ENCODE results near the gene TGFBR1. TPM values are rescaled to one million over a fixed set of nuclear protein-coding genes. Genes with fewer than 3 reads are reported as not detected.

The TGFBR1 gene
- total RNA-seq, 1 donor = 15.3 TPM

DNA sequence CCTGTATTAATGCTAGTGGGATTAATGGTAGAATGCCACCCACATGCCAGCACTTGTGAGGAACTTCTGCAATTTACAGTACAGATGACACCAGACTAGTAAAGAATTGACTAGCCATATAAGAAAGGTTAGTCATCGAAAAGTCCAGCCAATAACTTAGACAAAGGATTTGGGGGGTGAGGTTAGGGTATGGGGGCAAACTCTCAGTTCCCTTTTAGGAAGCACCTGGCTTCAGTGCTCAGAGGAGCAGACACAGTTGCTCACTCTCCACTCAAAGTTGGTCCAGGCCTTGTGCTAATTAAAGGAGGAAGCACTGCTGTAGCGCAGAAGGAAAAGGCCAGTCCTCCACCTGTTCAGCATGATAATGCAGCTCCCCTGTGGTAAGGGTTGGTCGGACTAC, 25.2 kb downstream of the TGFBR1 start:
- peak in 2 of 3 donors; percentile 82 to 92 for DNase-seq (ENCODE audit: low read depth in 2 of 3, low spot score in 2 of 3)

DNA sequence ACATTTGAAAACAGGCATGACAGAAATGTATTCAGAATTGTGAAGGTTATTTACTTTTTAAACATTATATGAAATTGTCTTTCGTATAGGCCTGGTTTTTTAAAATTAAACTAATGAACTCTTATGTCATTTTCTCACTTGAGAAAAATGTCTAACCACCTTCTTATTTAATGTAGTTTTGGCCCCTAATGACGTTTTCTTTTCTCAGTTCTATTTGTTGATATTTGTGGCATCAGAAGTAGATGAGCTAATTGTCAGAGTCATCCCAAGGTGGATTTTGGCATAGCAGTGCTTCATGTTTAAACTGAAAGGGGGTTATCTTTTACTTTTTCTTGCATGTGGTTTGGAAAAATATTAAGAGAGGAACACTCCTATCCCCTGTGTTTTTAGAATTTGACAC, 28.2 kb downstream of the TGFBR1 start:
- no peak for DNase-seq (ENCODE audit: low read depth in 2 of 3, low spot score in 2 of 3)

DNA sequence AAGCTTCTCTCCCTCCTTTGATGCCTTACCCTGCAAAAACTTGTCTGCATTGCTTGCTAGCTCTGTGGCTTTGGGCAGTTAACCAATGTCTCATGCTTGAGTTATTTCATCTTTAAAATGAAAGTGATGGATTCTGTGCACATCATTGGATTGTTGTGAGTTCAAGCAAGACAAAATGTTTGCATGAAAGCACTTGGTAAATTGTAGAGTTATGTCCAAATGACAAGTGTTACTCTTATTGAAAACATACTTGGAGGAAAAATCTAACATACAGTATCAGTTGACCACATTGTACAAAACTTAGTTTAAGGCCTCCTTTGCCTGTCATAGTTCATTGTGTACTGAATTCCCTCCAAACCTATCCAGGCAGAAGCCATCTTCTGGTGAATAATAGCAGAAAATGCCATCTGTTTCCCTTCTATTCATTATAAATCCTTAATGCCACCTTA, 30.0 kb downstream of the TGFBR1 start:
- DNase-seq (ENCODE audit: low read depth in 2 of 3, low spot score in 2 of 3) = peak in 1 of 3 donors; percentile 27

DNA sequence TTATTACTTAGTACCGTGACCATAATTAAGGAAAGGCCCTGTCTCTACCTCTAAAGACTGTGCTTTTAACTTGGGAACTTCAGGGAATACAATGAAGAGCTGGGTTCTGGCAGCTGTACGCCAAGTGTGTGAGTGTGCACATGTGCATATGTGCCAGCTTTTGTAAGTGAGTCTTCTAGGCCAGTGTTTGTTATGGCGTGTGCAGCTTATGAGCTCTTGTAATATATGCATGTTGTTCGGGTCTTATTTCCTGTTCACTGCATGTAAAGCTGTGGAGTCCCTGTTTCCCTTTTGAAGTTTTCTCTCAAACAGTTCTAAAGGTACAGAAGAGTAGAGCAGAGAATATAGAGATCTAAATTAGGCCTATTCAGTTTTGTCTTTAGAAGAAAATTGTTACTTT, 30.5 kb downstream of the TGFBR1 start:
- DNase-seq (ENCODE audit: low read depth in 2 of 3, low spot score in 2 of 3) = no peak

DNA sequence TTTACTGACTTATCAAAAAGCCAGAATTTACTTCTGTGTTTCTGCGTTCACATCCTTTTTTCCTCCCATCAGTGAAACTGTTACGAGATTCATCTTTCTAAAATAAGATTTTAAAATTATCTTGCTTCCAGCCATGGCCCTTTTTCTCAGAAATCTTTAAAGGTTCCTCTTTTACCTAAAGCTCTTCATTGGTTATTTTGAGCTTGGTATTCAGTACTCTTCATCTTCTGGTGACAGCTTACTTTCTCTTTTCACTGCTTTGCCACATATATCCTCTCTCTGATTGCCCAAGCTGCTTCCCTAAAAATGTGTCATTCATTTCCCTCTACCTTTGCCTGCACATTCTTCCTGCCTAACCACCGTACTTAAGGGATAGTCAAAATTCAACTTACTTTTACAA, 32.3 kb downstream of the TGFBR1 start:
- peak in 2 of 3 donors; percentile 56 to 80 for DNase-seq (ENCODE audit: low read depth in 2 of 3, low spot score in 2 of 3)

DNA sequence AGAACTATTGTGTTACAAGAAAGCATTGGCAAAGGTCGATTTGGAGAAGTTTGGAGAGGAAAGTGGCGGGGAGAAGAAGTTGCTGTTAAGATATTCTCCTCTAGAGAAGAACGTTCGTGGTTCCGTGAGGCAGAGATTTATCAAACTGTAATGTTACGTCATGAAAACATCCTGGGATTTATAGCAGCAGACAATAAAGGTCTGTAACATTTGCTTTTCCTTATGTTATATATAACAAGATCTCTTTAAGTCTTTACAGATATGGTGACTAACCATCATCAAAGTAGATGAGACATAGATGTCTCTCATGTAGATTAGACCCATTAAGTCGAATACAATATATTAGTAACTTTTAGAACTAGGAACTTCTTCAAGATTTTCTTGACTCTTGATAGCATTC, 33.0 kb downstream of the TGFBR1 start:
- DNase-seq (ENCODE audit: low read depth in 2 of 3, low spot score in 2 of 3) = no peak

DNA sequence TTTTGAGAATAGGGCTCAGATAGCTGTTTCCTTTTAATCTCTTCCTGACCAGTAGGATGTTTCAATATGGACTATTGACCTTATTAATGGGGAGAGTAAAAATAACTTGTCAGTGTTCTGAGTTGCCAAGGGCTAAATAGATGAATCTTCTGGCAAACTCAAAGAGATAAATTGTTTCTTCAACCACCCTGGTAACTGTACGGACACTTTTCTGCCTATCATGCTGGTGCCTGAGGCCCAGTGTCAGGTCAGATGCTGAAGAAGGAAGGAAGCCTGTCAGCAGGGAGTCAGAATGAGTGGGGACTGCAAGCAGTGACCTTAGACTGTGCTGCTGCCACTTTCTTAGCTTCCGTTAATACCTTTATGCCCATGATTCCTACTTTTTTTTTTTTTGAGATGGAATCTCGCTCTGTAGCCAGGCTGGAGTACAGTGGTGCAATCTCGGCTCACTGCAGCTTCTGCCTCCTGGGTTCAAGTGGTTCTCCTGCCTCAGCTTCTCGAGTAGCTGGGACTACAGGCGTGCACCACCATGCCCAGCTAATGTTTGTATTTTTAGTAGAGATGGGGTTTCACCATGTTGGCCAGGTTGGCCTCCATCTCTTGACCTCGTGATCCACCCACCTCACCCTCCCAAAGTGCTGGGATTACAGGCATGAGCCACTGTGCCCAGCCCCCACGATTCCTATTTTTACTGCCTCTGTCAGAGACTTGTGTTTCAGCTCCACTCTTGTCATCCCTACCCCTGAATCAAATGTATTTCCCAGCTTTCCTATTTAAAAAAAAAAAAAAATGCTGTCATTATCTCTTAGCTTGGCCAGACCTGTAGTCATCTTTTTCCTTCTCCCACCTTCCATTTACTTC, 33.7 kb downstream of the TGFBR1 start:
- no peak for DNase-seq (ENCODE audit: low read depth in 2 of 3, low spot score in 2 of 3)

DNA sequence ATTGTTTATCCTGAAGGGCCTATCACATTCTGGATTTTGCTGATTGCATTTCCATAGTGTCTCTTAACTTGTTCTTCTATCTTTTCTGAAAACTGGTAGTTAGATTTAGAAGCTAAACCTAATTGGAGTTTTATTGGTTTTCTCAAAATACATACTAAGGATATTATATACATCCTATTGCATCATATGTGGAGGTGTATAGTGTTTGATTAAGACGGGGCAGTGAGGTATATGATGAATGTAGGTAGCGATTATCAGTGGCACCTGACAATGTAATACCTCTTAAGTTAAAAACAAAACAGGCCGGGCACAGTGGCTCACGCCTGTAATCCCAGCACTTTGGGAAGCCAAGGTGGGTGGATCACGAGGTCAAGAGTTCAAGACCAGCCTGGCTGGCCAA, 35.0 kb downstream of the TGFBR1 start:
- DNase-seq (ENCODE audit: low read depth in 2 of 3, low spot score in 2 of 3) = no peak

DNA sequence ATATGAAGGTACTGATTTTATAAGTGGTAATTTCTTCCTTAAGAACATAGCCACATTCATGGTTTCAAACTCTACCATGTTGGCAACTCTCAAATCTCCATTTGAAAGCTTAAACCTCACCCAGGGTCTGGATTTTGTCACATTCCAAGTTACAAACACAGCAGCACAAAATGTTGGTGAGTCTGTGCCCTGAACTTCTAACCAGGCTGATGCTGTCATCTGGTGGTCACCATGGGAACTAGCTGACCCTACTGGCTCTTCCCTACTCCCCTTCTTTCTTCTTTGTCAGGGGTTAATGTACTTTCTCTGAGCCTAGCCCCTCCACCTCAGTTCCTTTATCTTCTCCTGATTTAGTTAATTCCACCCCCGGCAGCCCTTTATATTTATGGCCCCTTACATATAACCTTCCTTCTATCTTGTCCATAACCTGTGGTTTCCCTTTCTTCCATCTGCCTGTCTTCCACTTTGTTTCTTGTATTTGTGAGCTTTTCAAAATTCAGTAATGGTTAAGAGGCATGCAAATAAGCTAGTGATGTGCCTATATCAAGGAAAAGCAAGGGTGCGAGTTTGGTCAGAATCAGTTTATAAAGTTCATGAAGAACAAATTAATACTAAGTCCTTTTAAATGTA, 35.9 kb downstream of the TGFBR1 start:
- DNase-seq (ENCODE audit: low read depth in 2 of 3, low spot score in 2 of 3) = peak; percentile 33 to 76 (median 60)

DNA sequence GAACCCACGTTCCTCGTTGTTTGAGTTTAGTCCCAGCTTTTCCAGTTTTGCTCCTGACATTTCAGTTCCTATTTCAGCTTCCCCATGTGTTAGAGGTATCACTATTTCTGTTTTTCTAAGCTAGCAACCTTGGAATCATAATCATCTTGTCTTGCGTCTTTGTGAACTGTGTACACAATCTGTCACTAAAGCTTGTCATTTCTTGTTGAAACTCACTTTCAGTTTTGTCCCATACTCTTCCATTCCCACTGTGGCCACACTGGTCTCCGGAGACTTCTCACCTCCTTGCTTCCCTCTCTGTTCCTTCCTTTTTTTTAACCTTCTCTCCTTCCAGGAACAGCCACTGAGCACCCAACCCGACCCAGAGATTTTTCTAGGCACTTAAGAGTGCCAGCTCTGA, 36.9 kb downstream of the TGFBR1 start:
- no peak for DNase-seq (ENCODE audit: low read depth in 2 of 3, low spot score in 2 of 3)

DNA sequence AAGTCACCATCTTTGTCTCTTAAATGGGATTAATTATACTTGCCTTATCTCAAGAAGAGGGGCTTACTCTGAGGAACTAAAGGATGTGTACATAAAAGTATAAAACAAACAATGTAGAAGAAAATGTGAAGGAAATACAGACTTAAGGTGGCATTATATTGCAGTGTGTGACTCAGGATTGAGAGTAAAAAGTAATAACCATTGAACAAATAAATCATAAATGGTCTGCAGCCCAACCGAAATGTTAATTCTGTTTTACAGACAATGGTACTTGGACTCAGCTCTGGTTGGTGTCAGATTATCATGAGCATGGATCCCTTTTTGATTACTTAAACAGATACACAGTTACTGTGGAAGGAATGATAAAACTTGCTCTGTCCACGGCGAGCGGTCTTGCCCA, 37.4 kb downstream of the TGFBR1 start:
- no peak for DNase-seq (ENCODE audit: low read depth in 2 of 3, low spot score in 2 of 3)

DNA sequence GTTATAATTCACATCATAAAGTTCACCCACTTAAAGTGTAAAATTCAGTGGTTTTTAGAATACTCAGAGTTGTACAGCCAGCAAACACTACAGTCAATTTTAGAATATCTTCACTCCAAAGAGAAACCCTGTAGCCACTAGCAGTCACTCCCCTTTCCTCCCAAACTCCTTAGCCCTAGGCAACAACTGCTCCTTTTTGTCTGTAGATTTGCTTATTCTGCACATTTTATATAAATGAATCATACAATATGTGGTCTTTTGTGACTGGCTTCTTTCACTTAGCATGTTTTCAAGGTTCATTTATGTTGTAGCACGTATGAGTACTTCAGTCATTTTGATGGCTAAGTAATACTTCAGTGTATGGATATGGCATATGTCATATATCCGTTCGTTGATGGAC, 38.7 kb downstream of the TGFBR1 start:
- no peak for DNase-seq (ENCODE audit: low read depth in 2 of 3, low spot score in 2 of 3)

DNA sequence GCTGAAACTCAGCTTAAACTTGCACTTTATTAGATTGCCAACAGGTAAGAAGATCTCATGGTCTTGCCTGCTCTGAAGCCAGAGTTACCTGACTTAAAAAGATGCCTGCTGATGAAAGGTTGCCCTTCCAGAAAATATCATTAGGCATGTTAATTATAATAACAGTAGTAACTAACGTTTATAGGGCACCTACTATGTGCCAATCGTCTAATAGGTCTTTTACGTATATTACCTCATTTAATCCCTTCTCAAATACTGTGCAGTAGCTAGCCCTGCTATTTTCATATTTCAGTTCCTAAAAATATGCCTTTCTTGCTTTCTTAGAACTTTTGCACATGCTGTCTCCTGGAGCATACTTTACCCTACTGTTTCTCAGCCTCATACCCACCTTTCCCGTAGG, 40.1 kb downstream of the TGFBR1 start:
- no peak for DNase-seq (ENCODE audit: low read depth in 2 of 3, low spot score in 2 of 3)

DNA sequence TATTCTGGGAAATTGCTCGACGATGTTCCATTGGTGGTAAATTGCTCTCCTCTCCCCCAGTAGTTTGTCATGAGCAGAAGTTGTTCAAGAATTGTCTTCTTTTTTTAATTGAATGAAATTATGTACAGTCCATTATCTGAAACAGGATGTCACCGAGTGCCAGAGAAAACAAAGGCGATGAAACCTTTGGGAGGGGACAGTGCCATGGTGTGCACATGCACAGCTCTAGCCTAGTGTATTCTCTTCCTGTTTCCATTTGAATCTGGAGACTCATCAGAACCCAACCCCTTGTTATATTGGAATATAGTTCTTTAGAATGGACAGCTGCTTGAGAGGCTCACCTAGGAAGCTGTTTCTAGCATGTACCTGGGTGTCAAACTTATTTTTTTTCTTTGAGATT, 41.7 kb downstream of the TGFBR1 start:
- DNase-seq (ENCODE audit: low read depth in 2 of 3, low spot score in 2 of 3) = no peak

DNA sequence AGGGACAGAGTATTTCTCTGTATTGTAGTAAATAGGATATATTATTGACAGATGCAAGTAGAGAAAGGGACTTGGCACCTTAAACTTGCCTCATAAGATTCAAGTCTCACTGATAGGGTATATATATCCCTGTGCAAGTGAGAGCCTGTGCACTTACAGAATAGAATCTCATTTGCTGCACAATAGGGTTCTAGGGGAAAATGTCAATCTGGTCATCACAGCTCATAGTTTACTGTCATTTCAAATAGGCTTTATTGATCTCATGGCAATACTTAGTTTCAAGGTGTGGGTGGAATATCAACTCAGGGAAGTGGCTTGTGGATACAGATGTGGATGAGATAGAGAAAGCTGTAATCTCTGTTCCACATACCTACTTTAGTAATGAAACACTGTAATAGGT, 42.3 kb downstream of the TGFBR1 start:
- DNase-seq (ENCODE audit: low read depth in 2 of 3, low spot score in 2 of 3) = no peak

DNA sequence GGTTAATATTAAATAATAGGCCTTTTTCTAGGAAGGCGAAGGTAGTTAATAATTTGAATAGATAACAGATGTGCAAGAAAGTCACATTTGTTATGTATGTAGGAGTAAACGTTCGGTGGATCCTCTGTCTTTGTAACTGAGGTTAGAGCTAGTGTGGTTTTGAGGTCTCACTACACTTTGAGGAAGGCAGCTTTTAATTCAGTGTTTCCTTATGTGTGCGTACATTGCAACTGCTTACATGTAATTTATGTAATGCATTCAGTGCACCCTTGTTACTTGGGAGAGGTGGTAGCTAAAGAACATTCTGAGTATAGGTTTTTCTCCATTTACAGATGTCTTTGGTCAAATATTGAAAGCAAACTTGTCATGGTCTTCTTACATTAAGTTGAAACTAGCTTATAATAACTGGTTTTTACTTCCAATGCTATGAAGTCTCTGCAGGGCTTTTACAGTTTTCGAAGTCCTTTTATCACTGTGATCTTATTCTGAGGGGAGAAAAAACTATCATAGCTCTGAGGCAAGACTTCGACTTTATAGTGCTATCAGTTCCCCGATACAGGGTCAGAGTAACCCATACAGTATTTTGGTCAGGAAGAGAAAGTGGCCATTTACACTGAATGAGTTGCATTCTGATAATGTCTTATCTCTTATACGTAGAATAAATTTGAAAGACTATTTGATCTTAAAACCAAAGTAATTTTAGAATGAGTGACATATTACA, 45.7 kb downstream of the TGFBR1 start:
- DNase-seq (ENCODE audit: low read depth in 2 of 3, low spot score in 2 of 3) = peak in 1 of 3 donors; percentile 21

DNA sequence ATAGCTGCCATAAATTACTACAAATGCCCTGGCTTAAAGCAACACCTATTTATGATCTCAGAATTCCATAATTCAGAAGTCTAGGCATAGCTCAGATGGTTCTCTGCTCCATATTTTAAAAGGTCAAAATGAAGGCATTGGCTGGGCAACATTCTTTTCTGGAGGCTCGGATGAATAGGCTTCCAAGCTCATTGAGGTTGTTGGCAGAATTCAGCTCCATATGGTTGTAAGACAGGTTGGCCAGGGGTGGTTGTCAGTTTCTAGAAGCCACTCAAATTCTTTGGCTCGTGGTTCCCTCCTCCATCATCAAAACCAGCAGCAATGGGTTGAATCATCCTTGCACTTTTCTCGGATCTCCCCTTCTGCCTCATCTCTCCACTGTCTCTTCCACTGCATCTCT, 49.4 kb downstream of the TGFBR1 start:
- no peak for DNase-seq (ENCODE audit: low read depth in 2 of 3, low spot score in 2 of 3)

DNA sequence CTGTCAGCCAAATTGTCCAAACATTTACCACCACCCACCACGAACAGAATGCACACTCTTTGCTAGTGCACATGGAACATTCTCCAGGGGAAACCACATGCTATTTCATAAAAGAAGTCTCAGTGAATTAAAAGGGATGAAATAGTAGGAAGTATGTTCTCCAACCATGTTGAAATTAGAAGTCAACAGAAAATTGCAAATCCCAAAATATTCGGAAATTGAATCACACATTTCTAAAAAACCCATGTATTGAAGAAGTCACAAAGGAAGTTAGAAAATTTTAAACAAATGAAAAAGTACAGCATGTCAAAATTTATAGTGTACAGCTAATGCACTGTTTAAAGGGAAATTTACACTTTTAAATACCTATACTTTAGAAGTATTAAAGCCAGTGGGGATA, 50.8 kb downstream of the TGFBR1 start:
- DNase-seq (ENCODE audit: low read depth in 2 of 3, low spot score in 2 of 3) = no peak

DNA sequence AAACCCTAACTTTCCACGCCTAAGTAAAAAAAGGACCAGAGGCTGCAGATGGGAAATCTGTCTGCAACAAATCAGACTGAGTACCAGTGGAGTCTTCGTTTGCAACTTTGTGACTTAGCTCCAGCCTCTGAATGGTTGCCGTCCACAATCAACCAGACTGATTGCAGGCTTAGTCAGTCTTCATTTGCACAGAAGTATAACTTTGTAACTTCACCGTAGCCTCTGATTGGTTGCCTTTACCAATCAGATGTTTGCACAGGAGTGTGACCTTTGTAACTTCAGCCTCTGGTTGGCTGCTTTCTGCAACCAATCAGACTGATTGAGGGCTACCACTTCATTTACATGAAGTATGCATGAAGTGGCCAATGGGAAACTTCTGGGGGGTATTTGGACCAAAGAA, 53.7 kb downstream of the TGFBR1 start:
- no peak for DNase-seq (ENCODE audit: low read depth in 2 of 3, low spot score in 2 of 3)

DNA sequence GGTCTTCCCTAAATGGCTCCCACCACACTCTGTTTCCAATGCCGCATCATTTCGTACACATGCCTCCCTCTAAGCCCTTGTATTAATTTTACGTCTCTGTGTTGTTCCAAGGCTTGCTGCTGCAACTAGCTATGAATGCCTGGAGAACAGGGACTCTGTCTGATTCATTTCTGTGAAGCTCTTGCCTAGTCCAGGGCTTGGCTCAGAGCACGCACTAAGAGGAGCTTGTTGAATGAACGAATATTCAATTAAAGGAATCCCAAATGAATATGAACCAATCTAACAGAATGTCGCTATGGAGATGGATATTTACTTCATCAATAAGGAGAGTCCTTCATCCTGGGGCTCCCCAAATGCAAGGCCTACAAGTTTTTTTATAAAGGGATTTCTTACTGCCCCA, 55.3 kb downstream of the TGFBR1 start:
- DNase-seq (ENCODE audit: low read depth in 2 of 3, low spot score in 2 of 3) = no peak

DNA sequence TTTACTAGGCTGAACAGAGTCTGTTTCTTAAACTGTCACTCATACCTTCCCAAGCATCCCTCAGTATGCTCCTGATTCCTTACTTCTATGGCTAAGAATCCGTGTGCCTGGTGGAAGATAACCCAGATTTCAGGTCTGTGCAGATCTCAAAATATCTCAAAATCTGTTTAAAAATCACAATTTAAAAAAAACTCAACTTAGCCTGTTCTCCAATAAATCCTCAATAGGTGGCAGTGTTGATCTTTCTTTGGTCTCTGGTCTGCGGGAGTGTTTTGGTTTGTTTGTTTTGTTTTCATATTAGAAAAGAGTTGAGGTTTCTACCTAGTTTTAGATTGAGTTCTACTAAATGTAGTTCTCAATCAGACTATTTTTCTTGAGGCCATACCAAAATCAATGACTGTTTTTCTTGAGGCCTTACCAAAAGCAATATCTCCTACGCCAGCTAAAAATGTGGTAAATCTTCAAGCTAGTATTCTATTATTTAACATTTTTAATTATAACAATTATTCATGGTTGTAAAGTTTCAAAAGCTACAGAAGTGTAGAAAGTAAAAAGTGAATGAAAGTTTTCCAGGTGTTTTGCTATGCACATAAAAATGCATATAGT, 57.9 kb downstream of the TGFBR1 start:
- peak in 2 of 3 donors; percentile 49 to 84 for DNase-seq (ENCODE audit: low read depth in 2 of 3, low spot score in 2 of 3)
